Neural cell (in vitro differentiated cells): ENCODE results near the gene SIGLEC9. TPM values are rescaled to one million over a fixed set of nuclear protein-coding genes. Genes with fewer than 3 reads are reported as not detected.

Experiments
- H2AFZ ChIP-seq: fragments of 200-600, 300-800 bp; sonication (generic), shearing (Covaris generic); 2 replicates; pipeline ENCODE4 v1.6.0; 2014; ENCODE audit warnings: low read depth, mild to moderate bottlenecking, antibody characterized with exemption, low read length, moderate library complexity
- H3F3A ChIP-seq: fragments of 200-600 bp; shearing (Covaris generic); 2 replicates; pipeline ENCODE4 v1.6.1; 2016; ENCODE audit warnings: mild to moderate bottlenecking, moderate library complexity, mixed read lengths, antibody characterized with exemption, low read length; ENCODE audit not compliant: insufficient read depth, poor library complexity, severe bottlenecking
- H3K27ac ChIP-seq: fragments of 200-600, 300-800 bp; sonication (generic), shearing (Covaris generic); 2 replicates; pipeline ENCODE4 v1.5.1; 2014; ENCODE audit warnings: mild to moderate bottlenecking, low read length, moderate library complexity
- H3K27me3 ChIP-seq: fragments of 300-800, 200-600 bp; sonication (generic), shearing (Covaris generic); 2 replicates; pipeline ENCODE4 v1.6.0; 2014; ENCODE audit warnings: mild to moderate bottlenecking, low read depth, low read length, moderate library complexity; ENCODE audit not compliant: insufficient read depth
- H3K36me3 ChIP-seq: fragments of 300-800, 200-600 bp; sonication (generic), shearing (Covaris generic); 2 replicates; pipeline ENCODE4 v1.5.1; 2014; ENCODE audit warnings: mild to moderate bottlenecking, antibody characterized with exemption, low read length, moderate library complexity; ENCODE audit not compliant: insufficient read depth
- H3K4me2 ChIP-seq: fragments of 300-800, 200-600 bp; sonication (generic), shearing (Covaris generic); 2 replicates; pipeline ENCODE4 v1.6.0; 2014; ENCODE audit warnings: mild to moderate bottlenecking, low read length
- H3K4me3 ChIP-seq: fragments of 300-800, 200-600 bp; sonication (generic), shearing (Covaris generic); 2 replicates; pipeline ENCODE4 v1.5.1; 2014; ENCODE audit warnings: mild to moderate bottlenecking, low read length, moderate library complexity
- H3K79me2 ChIP-seq: fragments of 200-600 bp; shearing (Covaris generic); replicated peaks from 2 replicates; pipeline ENCODE4 v1.6.0; 2014; ENCODE audit warnings: mild to moderate bottlenecking, low read length, moderate library complexity; ENCODE audit not compliant: insufficient read depth
- H3K9ac ChIP-seq: fragments of 300-800, 200-600 bp; sonication (generic), shearing (Covaris generic); 2 replicates; pipeline ENCODE4 v1.6.1; 2016; ENCODE audit warnings: mild to moderate bottlenecking, low read length, mixed read lengths
- H3K9me2 ChIP-seq: fragments of 200-600 bp; shearing (Covaris generic); 2 replicates; pipeline ENCODE4 v1.6.1; 2016; ENCODE audit warnings: mild to moderate bottlenecking, low read length, mixed read lengths; ENCODE audit not compliant: insufficient read depth
- H3K9me3 ChIP-seq: fragments of 200-600, 300-800 bp; sonication (generic), shearing (Covaris generic); 2 replicates; pipeline ENCODE4 v1.6.1; 2016; ENCODE audit warnings: mild to moderate bottlenecking, mixed run types, low read length, moderate library complexity, mixed read lengths
- H4K20me1 ChIP-seq: fragments of 200-600 bp; shearing (Covaris generic); 2 replicates; pipeline ENCODE4 v1.6.1; 2016; ENCODE audit warnings: mild to moderate bottlenecking, mixed run types; ENCODE audit not compliant: insufficient read depth
- EP300 ChIP-seq: fragments of 450-650 bp; conservative IDR thresholded peaks from 2 replicates; pipeline ENCODE4 v1.6.1; 2014; ENCODE audit warnings: antibody characterized with exemption, mild to moderate bottlenecking, moderate library complexity; ENCODE audit not compliant: poor library complexity, severe bottlenecking
- EZH2 ChIP-seq: fragments of 200-600, 300-800 bp; shearing (Covaris generic), sonication (generic); IDR thresholded peaks from 2 replicates; pipeline ENCODE4 v1.6.1; 2014; ENCODE audit warnings: antibody characterized with exemption, low read length, borderline replicate concordance, mild to moderate bottlenecking; ENCODE audit not compliant: insufficient read depth, poor library complexity, severe bottlenecking
- MXI1 ChIP-seq: fragments of 450-650 bp; conservative IDR thresholded peaks from 2 replicates; pipeline ENCODE4 v1.6.1; 2014; ENCODE audit warnings: antibody characterized with exemption, mild to moderate bottlenecking; ENCODE audit not compliant: poor library complexity, severe bottlenecking
- POLR2AphosphoS5 ChIP-seq: IDR thresholded peaks from 2 replicates; pipeline ENCODE4 v1.6.1; 2012
- RAD21 ChIP-seq: fragments of 450-650 bp; conservative IDR thresholded peaks from 2 replicates; pipeline ENCODE4 v1.6.1; 2014; ENCODE audit warnings: antibody characterized with exemption, mild to moderate bottlenecking, moderate library complexity
- SMC3 ChIP-seq: fragments of 450-650 bp; conservative IDR thresholded peaks from 2 replicates; pipeline ENCODE4 v1.6.1; 2014; ENCODE audit warnings: antibody characterized with exemption, mild to moderate bottlenecking, moderate library complexity; ENCODE audit not compliant: poor library complexity
- TAF1 ChIP-seq: IDR thresholded peaks from 2 replicates; pipeline ENCODE4 v1.6.1; 2012; ENCODE audit warnings: low read depth
- polyA plus RNA-seq: library from polyadenylated mRNA; depleted of rRNA; stranded (reverse); fragments of >200 nt; gene quantifications from 2 replicates; pipeline ENCODE4 v1.2.3, GENCODE V29; 2014
- TF ChIP-seq, protein P1 (sequence below): IDR thresholded peaks from 2 replicates; pipeline ENCODE4 v1.6.1; 2012; ENCODE audit warnings: borderline replicate concordance
- TF ChIP-seq, protein P2 (sequence below): fragments of 450-650 bp; IDR thresholded peaks from 2 replicates; pipeline ENCODE4 v1.5.1; 2014; ENCODE audit warnings: antibody characterized with exemption, mild to moderate bottlenecking, moderate library complexity; ENCODE audit not compliant: poor library complexity, severe bottlenecking

Gene SIGLEC9
- polyA plus RNA-seq, 1 donor from 2014 or later: not detected

- TF ChIP-seq, protein P1, sequence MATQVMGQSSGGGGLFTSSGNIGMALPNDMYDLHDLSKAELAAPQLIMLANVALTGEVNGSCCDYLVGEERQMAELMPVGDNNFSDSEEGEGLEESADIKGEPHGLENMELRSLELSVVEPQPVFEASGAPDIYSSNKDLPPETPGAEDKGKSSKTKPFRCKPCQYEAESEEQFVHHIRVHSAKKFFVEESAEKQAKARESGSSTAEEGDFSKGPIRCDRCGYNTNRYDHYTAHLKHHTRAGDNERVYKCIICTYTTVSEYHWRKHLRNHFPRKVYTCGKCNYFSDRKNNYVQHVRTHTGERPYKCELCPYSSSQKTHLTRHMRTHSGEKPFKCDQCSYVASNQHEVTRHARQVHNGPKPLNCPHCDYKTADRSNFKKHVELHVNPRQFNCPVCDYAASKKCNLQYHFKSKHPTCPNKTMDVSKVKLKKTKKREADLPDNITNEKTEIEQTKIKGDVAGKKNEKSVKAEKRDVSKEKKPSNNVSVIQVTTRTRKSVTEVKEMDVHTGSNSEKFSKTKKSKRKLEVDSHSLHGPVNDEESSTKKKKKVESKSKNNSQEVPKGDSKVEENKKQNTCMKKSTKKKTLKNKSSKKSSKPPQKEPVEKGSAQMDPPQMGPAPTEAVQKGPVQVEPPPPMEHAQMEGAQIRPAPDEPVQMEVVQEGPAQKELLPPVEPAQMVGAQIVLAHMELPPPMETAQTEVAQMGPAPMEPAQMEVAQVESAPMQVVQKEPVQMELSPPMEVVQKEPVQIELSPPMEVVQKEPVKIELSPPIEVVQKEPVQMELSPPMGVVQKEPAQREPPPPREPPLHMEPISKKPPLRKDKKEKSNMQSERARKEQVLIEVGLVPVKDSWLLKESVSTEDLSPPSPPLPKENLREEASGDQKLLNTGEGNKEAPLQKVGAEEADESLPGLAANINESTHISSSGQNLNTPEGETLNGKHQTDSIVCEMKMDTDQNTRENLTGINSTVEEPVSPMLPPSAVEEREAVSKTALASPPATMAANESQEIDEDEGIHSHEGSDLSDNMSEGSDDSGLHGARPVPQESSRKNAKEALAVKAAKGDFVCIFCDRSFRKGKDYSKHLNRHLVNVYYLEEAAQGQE: no peak
- no peak for TF ChIP-seq EZH2
- TF ChIP-seq, protein P2, sequence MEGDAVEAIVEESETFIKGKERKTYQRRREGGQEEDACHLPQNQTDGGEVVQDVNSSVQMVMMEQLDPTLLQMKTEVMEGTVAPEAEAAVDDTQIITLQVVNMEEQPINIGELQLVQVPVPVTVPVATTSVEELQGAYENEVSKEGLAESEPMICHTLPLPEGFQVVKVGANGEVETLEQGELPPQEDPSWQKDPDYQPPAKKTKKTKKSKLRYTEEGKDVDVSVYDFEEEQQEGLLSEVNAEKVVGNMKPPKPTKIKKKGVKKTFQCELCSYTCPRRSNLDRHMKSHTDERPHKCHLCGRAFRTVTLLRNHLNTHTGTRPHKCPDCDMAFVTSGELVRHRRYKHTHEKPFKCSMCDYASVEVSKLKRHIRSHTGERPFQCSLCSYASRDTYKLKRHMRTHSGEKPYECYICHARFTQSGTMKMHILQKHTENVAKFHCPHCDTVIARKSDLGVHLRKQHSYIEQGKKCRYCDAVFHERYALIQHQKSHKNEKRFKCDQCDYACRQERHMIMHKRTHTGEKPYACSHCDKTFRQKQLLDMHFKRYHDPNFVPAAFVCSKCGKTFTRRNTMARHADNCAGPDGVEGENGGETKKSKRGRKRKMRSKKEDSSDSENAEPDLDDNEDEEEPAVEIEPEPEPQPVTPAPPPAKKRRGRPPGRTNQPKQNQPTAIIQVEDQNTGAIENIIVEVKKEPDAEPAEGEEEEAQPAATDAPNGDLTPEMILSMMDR: no peak
- no peak for TF ChIP-seq TAF1
- no peak for TF ChIP-seq EP300
- no peak for TF ChIP-seq POLR2AphosphoS5
- TF ChIP-seq RAD21: no peak
- TF ChIP-seq MXI1: no peak
- no peak for TF ChIP-seq SMC3
- H3K27ac ChIP-seq: no peak overlapping the region
- H2AFZ ChIP-seq: no peak overlapping the region
- no peak overlapping the region for H3K4me3 ChIP-seq
- H3K27me3 ChIP-seq: no peaks in the 10 kb centered on the region
- no peak overlapping the region for H3K9ac ChIP-seq
- H3K4me2 ChIP-seq: no peak overlapping the region
- no peaks in the 10 kb centered on the region for H3K79me2 ChIP-seq
- H4K20me1 ChIP-seq: no peaks in the 10 kb centered on the region
- H3K36me3 ChIP-seq: no peaks in the 10 kb centered on the region
- no peaks in the 10 kb centered on the region for H3K9me3 ChIP-seq
- no peaks in the 10 kb centered on the region for H3K9me2 ChIP-seq
- no peaks in the 10 kb centered on the region for H3F3A ChIP-seq
Measured at GRCh38 chr19:51123381-51123800, 1.3 kb upstream of the SIGLEC9 start.

- Histone ChIP-seq H3K27ac (no peak overlapping the region), H3K4me2 (no peak overlapping the region), H3K9ac (no peak overlapping the region), H3K4me3 (no peak overlapping the region), H3K27me3 (no peaks in the 10 kb centered on the region), H3F3A (no peaks in the 10 kb centered on the region), H2AFZ (no peak overlapping the region), H3K9me3 (no peaks in the 10 kb centered on the region), H3K79me2 (no peaks in the 10 kb centered on the region), H4K20me1 (no peaks in the 10 kb centered on the region), H3K9me2 (no peaks in the 10 kb centered on the region), H3K36me3 (no peaks in the 10 kb centered on the region)
- TF ChIP-seq RAD21 (no peak), POLR2AphosphoS5 (no peak), TAF1 (no peak), SMC3 (no peak)
- TF ChIP-seq, protein P2: no peak
Measured at GRCh38 chr19:51123802-51124201, 904 bp upstream of the SIGLEC9 start.
